IMR-90 (cell line): ENCODE results near the gene EBF4. TPM values are rescaled to one million over a fixed set of nuclear protein-coding genes. Genes with fewer than 3 reads are reported as not detected.

Source experiments
- ATAC-seq: fragments of 200-7000 bp; cut with Tn5 transposase; 2 replicates; pipeline ENCODE4 v1.9.1; 2020; ENCODE audit warnings: low read depth, mild to moderate bottlenecking, moderate library complexity
- BruUV-seq: library from RNA; stranded (reverse); fragments of 400-500 nt; replicated peaks from 2 replicates; lab custom pipeline; 2021; lab: Mats Ljungman, UMichigan
- CTCF ChIA-PET: fragments of 300-600 bp; formaldehyde crosslinking; extraction: SDS; loops from one replicate; lab custom pipeline; 2021; ENCODE audit warnings: antibody characterized with exemption; lab: Yijun Ruan, JAX
- POLR2A ChIA-PET: fragments of 300-600 bp; sonication (Branson Sonifier 250); formaldehyde crosslinking; loops from one replicate; lab custom pipeline; 2022; ENCODE audit warnings: antibody characterized with exemption; ENCODE audit not compliant: unreplicated experiment; lab: Charles Lee
- DNase-seq: peaks from one replicate; pipeline ENCODE4 v3.0.0; 2013
- H2AFZ ChIP-seq: replicated peaks from 2 replicates; pipeline ENCODE3; 2013; ENCODE audit warnings: low read length, mild to moderate bottlenecking; ENCODE audit not compliant: poor library complexity
- H2AK5ac ChIP-seq: 2 replicates; pipeline ENCODE4 v1.6.1; 2013; ENCODE audit warnings: low read depth, low read length, inconsistent platforms
- H2AK9ac ChIP-seq: replicated peaks from 2 replicates; pipeline ENCODE3; 2013; ENCODE audit warnings: mild to moderate bottlenecking, low read depth, low read length, moderate library complexity; ENCODE audit not compliant: poor library complexity
- H2BK120ac ChIP-seq: 2 replicates; pipeline ENCODE4 v1.6.1; 2013; ENCODE audit warnings: low read depth, low read length, inconsistent platforms
- H2BK15ac ChIP-seq: 3 replicates; pipeline ENCODE4 v1.6.1; 2013; ENCODE audit warnings: low read depth, low read length, inconsistent platforms
- H2BK20ac ChIP-seq: 2 replicates; pipeline ENCODE4 v1.6.1; 2013; ENCODE audit warnings: low read depth, mild to moderate bottlenecking, inconsistent platforms, low read length, moderate library complexity
- H2BK5ac ChIP-seq: 2 replicates; pipeline ENCODE4 v1.6.1; 2013; ENCODE audit warnings: mild to moderate bottlenecking, low read depth, low read length, inconsistent platforms; ENCODE audit not compliant: poor library complexity, severe bottlenecking
- H3K14ac ChIP-seq: replicated peaks from 2 replicates; pipeline ENCODE4 v1.6.1; 2013; ENCODE audit warnings: low read depth, low read length, inconsistent platforms
- H3K18ac ChIP-seq: 2 replicates; pipeline ENCODE4 v1.6.1; 2013; ENCODE audit warnings: low read depth, low read length, control low read depth
- H3K23ac ChIP-seq: 2 replicates; pipeline ENCODE4 v1.6.1; 2013; ENCODE audit warnings: low read depth, low read length, inconsistent platforms
- H3K27ac ChIP-seq: 2 replicates; pipeline ENCODE4 v1.5.1; 2013; ENCODE audit warnings: mild to moderate bottlenecking, control low read depth, low read length; ENCODE audit not compliant: insufficient read depth
- H3K27me3 ChIP-seq: 2 replicates; pipeline ENCODE4 v1.6.1; 2013; ENCODE audit warnings: low read length; ENCODE audit not compliant: control insufficient read depth, insufficient read depth
- H3K36me3 ChIP-seq: 2 replicates; pipeline ENCODE4 v1.6.1; 2013; ENCODE audit warnings: low read length, mixed read lengths; ENCODE audit not compliant: control insufficient read depth, insufficient read depth
- H3K4ac ChIP-seq: 2 replicates; pipeline ENCODE4 v1.6.1; 2013; ENCODE audit warnings: low read depth, low read length, inconsistent platforms
- H3K4me1 ChIP-seq: 2 replicates; pipeline ENCODE4 v1.6.1; 2013; ENCODE audit warnings: low read length, mixed read lengths; ENCODE audit not compliant: control insufficient read depth, insufficient read depth
- H3K4me2 ChIP-seq: 2 replicates; pipeline ENCODE4 v1.6.1; 2013; ENCODE audit warnings: low read depth, mild to moderate bottlenecking, control low read depth, low read length, moderate library complexity
- H3K4me3 ChIP-seq: 2 replicates; pipeline ENCODE4 v1.5.1; 2013; ENCODE audit warnings: low read depth, mild to moderate bottlenecking, control low read depth, low read length, moderate library complexity; ENCODE audit not compliant: insufficient read depth
- H3K56ac ChIP-seq: 2 replicates; pipeline ENCODE4 v1.6.1; 2013; ENCODE audit warnings: low read length, inconsistent platforms; ENCODE audit not compliant: insufficient read depth; ENCODE audit errors: extremely low read depth
- H3K79me1 ChIP-seq, 2 experiments: 2 replicates each; pipeline ENCODE4 v1.6.1; 2013; ENCODE audit warnings: low read length in 2 of 2, inconsistent platforms in 1 of 2, low read depth in 1 of 2
- H3K9ac ChIP-seq: 2 replicates; pipeline ENCODE4 v1.6.1; 2013; ENCODE audit warnings: low read depth, low read length, control low read depth
- H3K9me1 ChIP-seq: 2 replicates; pipeline ENCODE4 v1.6.1; 2013; ENCODE audit warnings: low read length, inconsistent platforms; ENCODE audit not compliant: insufficient read depth
- H3K9me3 ChIP-seq: 2 replicates; pipeline ENCODE4 v1.6.1; 2013; ENCODE audit warnings: low read length; ENCODE audit not compliant: control insufficient read depth, insufficient read depth
- H4K20me1 ChIP-seq: 2 replicates; pipeline ENCODE4 v1.6.1; 2013; ENCODE audit warnings: low read length, inconsistent platforms; ENCODE audit not compliant: insufficient read depth
- H4K5ac ChIP-seq: 2 replicates; pipeline ENCODE4 v1.6.1; 2013; ENCODE audit warnings: mild to moderate bottlenecking, low read depth, low read length, control low read depth
- H4K8ac ChIP-seq, 2 experiments: 2 replicates each; pipeline ENCODE4 v1.6.1; 2013; ENCODE audit warnings: low read depth in 2 of 2, low read length in 2 of 2, control low read depth in 1 of 2, inconsistent platforms in 1 of 2
- H4K91ac ChIP-seq: 2 replicates; pipeline ENCODE4 v1.6.1; 2013; ENCODE audit warnings: low read depth, low read length, inconsistent platforms; ENCODE audit not compliant: insufficient read depth
- BHLHE40 ChIP-seq: fragments of 150-350 bp; IDR thresholded peaks from 2 replicates; pipeline ENCODE4 v1.6.1; 2016; ENCODE audit warnings: mild to moderate bottlenecking, low read depth, low read length
- CEBPB ChIP-seq: IDR thresholded peaks from 2 replicates; pipeline ENCODE4 v1.6.1; 2012; ENCODE audit warnings: low read depth, low read length, improper control_type of control experiment
- FOS ChIP-seq: fragments of 150-350 bp; IDR thresholded peaks from 2 replicates; pipeline ENCODE4 v1.6.1; 2016; ENCODE audit warnings: low read depth, low read length
- MAFK ChIP-seq: IDR thresholded peaks from 2 replicates; pipeline ENCODE4 v1.6.1; 2012; ENCODE audit warnings: low read depth, low read length, improper control_type of control experiment
- MXI1 ChIP-seq: IDR thresholded peaks from 2 replicates; pipeline ENCODE4 v1.6.1; 2012; ENCODE audit warnings: low read depth, mild to moderate bottlenecking, low read length, moderate library complexity, borderline replicate concordance
- POLR2A ChIP-seq: IDR thresholded peaks from 2 replicates; pipeline ENCODE4 v1.6.1; 2012; ENCODE audit warnings: mild to moderate bottlenecking, low read depth, low read length
- RAD21 ChIP-seq: IDR thresholded peaks from 2 replicates; pipeline ENCODE4 v1.6.1; 2012; ENCODE audit warnings: low read length, improper control_type of control experiment
- RCOR1 ChIP-seq: IDR thresholded peaks from 2 replicates; pipeline ENCODE4 v1.6.1; 2012; ENCODE audit warnings: mild to moderate bottlenecking, low read length, improper control_type of control experiment; ENCODE audit not compliant: insufficient replicate concordance
- RFX5 ChIP-seq: IDR thresholded peaks from 2 replicates; pipeline ENCODE4 v1.8.0; 2012; ENCODE audit warnings: low read depth, mild to moderate bottlenecking, low read length, moderate library complexity
- WGBS, 2 experiments: methylation state at CpG; one replicate each; pipeline versions ENCODE4 v1.1.5 to v1.1.7; 2013; ENCODE audit warnings: missing lambda C conversion rate in 2 of 2; ENCODE audit not compliant: insufficient read length in 1 of 2; ENCODE audit errors: extremely low coverage in 2 of 2; 5-methylcytosine and 5-hydroxymethylcytosine counted together
- dilution Hi-C: fragments of 300-500 bp; cut with HindIII; formaldehyde crosslinking; loops from one replicate; pipeline ENCODE4 v1.14.3; 2018; ENCODE audit warnings: low sequenced_read_pairs; ENCODE audit not compliant: unreplicated experiment
- in situ Hi-C: fragments of 300-500 bp; cut with MboI; formaldehyde crosslinking; loops from 3 replicates; pipeline ENCODE4 v1.14.3; 2019; ENCODE audit warnings: low sequenced_read_pairs, inconsistent platforms, mixed read lengths
- intact Hi-C: fragments of 100-400 bp; cut with micrococcal nuclease; formaldehyde crosslinking; loops from 2 replicates; pipeline ENCODE4 v1.10.0; 2022
- polyA plus RNA-seq, 3 experiments: library from polyadenylated mRNA; depleted of rRNA; stranded (reverse); fragments of >200 nt; gene quantifications; 2 replicates each; pipeline ENCODE4 v1.2.3, GENCODE V29; 2012; ENCODE audit warnings: low replicate concordance in 1 of 3
- total RNA-seq: library from RNA; depleted of rRNA; stranded (reverse); fragments of >200 nt; gene quantifications from 2 replicates; pipeline ENCODE4 v1.2.3, GENCODE V29; 2012

The EBF4 gene
- total and polyA plus RNA-seq, 2 of the 4 experiments (the other 2 are of a cell fraction), result 0.18 to 1.1 TPM

GRCh38 chr20:2752567-2753460 lies 60.2 kb downstream of the EBF4 start (continued):
- no peak for TF ChIP-seq RCOR1

GRCh38 chr20:2753461-2754040 lies 61.0 kb downstream of the EBF4 start:
- H3K18ac ChIP-seq, result no peak overlapping the region
- intact Hi-C loops (no loop called here), dilution Hi-C loops (no loop called here), in situ Hi-C loops (loop anchor here (5.0 to 10.0 kb wide), 2 partner anchors 99 to 241 kb away; no protein-coding TSS in a partner anchor)
- CTCF ChIA-PET, result interaction anchor here (0.9 to 1.4 kb wide), 4 partner anchors 13 to 99 kb away, joined by 3 to 6 read pairs (median 4); no protein-coding TSS in a partner anchor
- H4K20me1 ChIP-seq, result no peaks in the 10 kb centered on the region
- no peaks in the 10 kb centered on the region for H3K36me3 ChIP-seq
- H3K23ac ChIP-seq, result no peak overlapping the region
- H3K4me2 ChIP-seq, result no peak overlapping the region
- H4K91ac ChIP-seq, result no peak overlapping the region
- H4K5ac ChIP-seq, result no peak overlapping the region
- WGBS, 2 experiments, result no CpG with 5 or more reads among the region's 6 CpGs
- no peaks in the 10 kb centered on the region for H3K79me1 ChIP-seq
- no peak overlapping the region for H3K56ac ChIP-seq
- no peak overlapping the region for H3K4me3 ChIP-seq
- no TSS peak for BruUV-seq
- peaks cover 59% of the 10 kb centered on the region for H3K27me3 ChIP-seq
- H2BK15ac ChIP-seq, result no peak overlapping the region
- H3K4ac ChIP-seq, result no peak overlapping the region
- H3K14ac ChIP-seq, result no peak overlapping the region
- DNase-seq, result no peak
- ATAC-seq, result no peak
- H3K9ac ChIP-seq, result no peak overlapping the region
- peaks cover 8% of the 10 kb centered on the region; the same call in 1 of the 2 replicates for H3K4me1 ChIP-seq
- no peaks in the 10 kb centered on the region for H3K9me1 ChIP-seq
- no peak overlapping the region for H2BK120ac ChIP-seq
- POLR2A ChIA-PET, result no interaction called here
- H2AK5ac ChIP-seq, result no peak overlapping the region
- TF ChIP-seq FOS, result no peak
- TF ChIP-seq RCOR1, result no peak
- TF ChIP-seq MXI1, result no peak
- no peak for TF ChIP-seq RFX5
- no peak for TF ChIP-seq CEBPB
- TF ChIP-seq POLR2A, result no peak
- TF ChIP-seq BHLHE40, result no peak
- TF ChIP-seq MAFK, result no peak
- TF ChIP-seq RAD21, result no peak
- no peak overlapping the region for H4K8ac ChIP-seq
- no peaks in the 10 kb centered on the region for H3K9me3 ChIP-seq
- H2BK20ac ChIP-seq, result no peak overlapping the region
- no peak overlapping the region for H2AFZ ChIP-seq
- no peak overlapping the region for H3K27ac ChIP-seq
- H2BK5ac ChIP-seq, result no peak overlapping the region
- H2AK9ac ChIP-seq, result no peak overlapping the region
